ENCODE results near the gene NR2C2AP. TPM values are rescaled to one million over a fixed set of nuclear protein-coding genes. Genes with fewer than 3 reads are reported as not detected.

NR2C2AP gene
- total RNA-seq, 4 donors from 2014 or later, result 7.9 to 22.9 (median 15.7) TPM

DNA sequence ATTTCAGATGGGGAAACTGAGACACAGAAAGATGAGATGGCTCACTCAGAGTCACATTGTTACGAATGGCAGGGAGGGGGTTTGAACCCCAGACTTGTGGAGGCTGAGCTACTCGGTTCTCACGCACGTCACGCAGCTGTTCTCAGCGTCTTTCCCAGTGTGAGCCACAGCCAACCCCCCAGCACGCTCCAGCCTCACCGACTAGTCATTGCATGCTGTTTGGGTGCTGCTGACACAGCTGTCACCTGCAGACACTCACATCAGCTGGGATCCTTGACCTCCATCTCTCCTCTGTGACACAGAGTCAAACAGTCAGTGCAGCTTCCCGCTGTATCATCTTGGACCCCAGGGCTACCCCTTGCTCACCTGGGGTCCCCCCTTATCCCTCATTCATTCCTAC is 6.2 kb upstream of the NR2C2AP start:
- TF ChIP-seq, protein P1, sequence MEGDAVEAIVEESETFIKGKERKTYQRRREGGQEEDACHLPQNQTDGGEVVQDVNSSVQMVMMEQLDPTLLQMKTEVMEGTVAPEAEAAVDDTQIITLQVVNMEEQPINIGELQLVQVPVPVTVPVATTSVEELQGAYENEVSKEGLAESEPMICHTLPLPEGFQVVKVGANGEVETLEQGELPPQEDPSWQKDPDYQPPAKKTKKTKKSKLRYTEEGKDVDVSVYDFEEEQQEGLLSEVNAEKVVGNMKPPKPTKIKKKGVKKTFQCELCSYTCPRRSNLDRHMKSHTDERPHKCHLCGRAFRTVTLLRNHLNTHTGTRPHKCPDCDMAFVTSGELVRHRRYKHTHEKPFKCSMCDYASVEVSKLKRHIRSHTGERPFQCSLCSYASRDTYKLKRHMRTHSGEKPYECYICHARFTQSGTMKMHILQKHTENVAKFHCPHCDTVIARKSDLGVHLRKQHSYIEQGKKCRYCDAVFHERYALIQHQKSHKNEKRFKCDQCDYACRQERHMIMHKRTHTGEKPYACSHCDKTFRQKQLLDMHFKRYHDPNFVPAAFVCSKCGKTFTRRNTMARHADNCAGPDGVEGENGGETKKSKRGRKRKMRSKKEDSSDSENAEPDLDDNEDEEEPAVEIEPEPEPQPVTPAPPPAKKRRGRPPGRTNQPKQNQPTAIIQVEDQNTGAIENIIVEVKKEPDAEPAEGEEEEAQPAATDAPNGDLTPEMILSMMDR (IDR thresholded peaks at IDR 0.05), result no peak
- no peak for ATAC-seq (ENCODE audit: low FRiP score)
- no peak for DNase-seq (ENCODE audit: low spot score)

DNA sequence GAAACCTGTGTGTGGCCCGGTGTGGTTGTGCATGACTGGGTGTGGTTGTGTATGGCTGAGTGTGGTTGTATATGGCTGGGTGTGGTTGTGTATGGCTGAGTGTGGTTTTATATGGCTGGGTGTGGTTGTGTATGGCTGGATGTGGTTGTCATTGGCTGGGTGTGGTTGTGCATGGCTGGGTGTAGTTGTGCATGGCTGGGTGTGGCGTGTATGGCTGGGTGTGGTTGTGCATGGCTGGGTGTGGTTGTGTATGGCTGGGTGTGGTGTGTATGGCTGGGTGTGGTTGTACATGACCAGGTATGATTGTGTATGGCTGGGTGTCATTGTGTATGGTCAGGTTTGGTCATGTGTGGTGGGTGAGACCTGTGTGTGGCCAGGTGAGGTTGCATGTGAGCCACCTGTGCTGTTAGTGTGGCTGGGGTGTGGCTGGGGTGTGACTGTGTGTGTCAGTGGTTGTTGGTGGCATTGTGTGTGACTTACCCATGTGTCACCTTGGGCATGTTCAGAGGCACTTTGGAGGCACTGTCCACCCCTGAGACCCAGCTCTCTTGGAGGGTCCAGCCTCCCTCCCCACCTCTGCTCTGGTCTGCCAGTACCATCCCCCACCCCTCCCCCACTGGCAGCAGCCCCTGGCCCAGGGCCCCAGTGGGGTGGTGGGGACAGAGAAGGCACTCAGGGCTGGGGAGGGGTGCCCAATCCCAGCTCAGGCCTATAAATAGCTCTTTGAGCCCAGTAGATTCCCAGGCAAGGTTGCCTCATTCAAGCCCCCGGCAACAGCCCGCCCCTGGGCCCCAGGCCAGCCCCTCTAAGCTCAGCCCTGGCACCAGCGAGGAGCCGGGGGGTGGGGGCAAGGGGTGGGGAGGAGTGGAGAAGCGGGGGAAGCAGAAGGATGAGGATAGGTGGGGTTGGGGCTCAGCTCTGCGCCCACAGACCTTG is 4.7 kb upstream of the NR2C2AP start:
- DNase-seq (ENCODE audit: low spot score), result no peak
- TF ChIP-seq, protein P1 (IDR thresholded peaks at IDR 0.05), result no peak
- no peak for ATAC-seq (ENCODE audit: low FRiP score)

DNA sequence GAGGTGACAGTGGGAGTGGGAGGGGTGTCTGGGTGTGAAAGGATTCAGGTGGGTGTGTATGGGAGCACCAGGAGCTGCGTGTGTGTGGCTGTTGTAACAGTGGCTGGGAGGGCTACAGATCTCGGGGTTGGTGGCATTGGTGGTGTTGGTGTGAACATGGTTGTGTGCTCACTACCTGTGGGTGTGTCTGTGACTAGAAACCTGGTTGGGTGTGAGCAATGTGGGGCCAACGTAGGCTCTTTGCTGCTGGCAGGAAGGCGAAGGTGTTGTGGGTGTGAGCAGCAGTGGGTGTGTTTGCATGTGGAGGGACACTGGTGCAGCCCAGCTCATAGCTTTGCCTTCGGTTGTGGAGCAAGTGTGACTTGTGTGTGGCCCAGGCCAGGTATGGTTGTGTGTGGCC is 3.7 kb upstream of the NR2C2AP start:
- TF ChIP-seq, protein P1 (IDR thresholded peaks at IDR 0.05), result no peak
- ATAC-seq (ENCODE audit: low FRiP score), result no peak
- DNase-seq (ENCODE audit: low spot score), result no peak

DNA sequence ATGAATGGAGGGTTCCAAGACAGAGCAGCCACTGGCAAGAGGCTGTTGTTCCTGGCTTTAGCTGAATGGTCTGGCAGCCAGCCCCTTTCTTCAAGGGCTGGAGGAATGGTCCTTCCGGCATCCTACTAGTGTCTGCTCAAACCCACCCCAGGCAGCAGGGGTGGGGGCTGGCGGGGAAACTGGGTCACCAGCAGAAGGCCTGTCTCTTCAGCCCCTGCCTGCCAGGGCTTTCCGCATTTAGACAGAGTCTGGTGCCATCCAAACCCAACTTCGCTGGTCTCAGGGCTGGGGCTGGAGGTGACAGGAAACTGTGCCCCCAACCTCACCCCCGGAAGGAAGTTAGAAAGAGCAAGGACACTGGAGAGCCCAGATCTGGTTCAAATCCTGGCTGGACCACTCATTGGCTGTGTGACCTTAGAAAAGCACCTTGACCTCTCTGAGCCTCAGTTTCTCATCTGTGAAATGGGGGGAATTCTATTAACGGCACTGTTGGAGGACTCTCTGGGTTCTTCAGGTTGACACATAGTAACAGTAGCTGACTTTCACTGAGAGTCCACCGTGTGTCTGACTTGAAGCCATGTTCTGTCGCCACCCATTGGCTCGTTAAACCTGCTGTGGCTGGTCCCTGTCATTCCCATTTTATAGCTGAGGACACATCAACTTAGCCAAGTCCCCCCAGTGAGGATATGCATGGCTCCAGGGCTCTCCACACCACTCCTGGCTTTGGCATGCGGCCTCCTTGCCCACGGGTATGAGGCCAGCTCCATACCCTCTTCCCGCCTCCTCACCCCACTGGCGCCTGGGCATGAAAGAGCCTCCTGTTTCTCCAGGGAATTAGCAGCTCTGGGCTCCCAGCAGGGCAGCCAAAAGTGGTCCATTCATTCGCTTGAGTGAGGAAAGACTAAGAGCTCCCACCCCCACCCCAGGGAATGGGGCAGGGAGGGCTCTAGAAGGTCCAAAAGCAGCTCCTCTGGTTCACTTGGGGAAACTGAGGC is 2.5 kb upstream of the NR2C2AP start:
- ATAC-seq (ENCODE audit: low FRiP score), result no peak

DNA sequence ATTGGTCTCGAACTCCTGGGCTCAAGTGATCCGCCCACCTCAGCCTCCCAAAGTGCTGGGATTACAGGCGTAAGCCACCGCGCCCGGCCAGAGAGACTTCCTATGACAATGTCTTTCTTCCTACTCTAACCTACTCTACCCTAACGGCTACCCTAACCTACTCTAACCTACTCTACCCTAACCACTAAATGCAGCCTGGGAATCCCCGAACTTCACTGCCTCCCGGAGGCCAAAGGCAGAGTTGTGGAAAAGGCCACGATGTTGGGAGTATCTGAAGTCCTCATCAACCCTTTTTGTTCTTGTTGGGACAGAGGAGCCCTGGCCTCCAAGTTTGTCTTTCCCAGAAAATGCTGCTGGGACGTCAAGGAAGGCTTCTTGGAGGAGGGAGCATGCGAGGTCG is 967 bp upstream of the NR2C2AP start:
- TF ChIP-seq, protein P1 (IDR thresholded peaks at IDR 0.05), result no peak
- ATAC-seq (ENCODE audit: low FRiP score) (no peak), DNase-seq (ENCODE audit: low spot score) (no peak)

More for the DNA sequence above, 2.5 kb upstream of the NR2C2AP start:
- DNase-seq (ENCODE audit: low spot score), result no peak
- TF ChIP-seq, protein P1 (IDR thresholded peaks at IDR 0.05), result no peak

DNA sequence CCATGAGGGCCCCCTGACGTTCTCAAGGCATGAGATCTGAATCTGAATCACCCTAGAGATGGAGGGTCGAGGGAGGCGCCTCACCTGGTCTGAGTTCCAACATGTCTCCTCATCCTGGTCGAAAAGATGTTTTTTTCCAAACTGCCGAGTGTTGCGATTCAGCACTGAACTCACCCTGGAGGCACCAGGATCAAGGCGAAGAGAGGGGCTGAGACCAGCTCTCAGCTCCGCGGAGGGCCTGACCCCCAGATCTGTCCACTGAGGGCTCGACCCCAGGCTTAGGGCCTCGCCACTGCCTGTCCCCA is 555 bp downstream of the NR2C2AP start:
- DNase-seq (ENCODE audit: low spot score) (no peak), ATAC-seq (ENCODE audit: low FRiP score) (peak; percentile 18)
- TF ChIP-seq, protein P1 (IDR thresholded peaks at IDR 0.05), result no peak
